ENCODE data around the gene FCN2. TPM values are rescaled to one million over a fixed set of nuclear protein-coding genes. Genes with fewer than 3 reads are reported as not detected.

FCN2 gene
- total RNA-seq, 1 donor from 2014 or later = not detected

- Mint-ChIP-seq H3K27ac (no peak overlapping the region), H3K9me3 (no peaks in the 10 kb centered on the region), H3K4me1 (no peaks in the 10 kb centered on the region), H3K27me3 (ENCODE audit: low read depth) (peaks cover 30% of the 10 kb centered on the region), H3K36me3 (no peaks in the 10 kb centered on the region), H3K4me3 (no peak overlapping the region)
- DNase-seq (ENCODE audit: low spot score in 2 of 2, unreplicated experiment in 2 of 2) = no peak
- no peak for TF ChIP-seq CTCF (IDR thresholded peaks at IDR 0.05; ENCODE audit: unreplicated experiment)
Observed at GRCh38 chr9:134879664-134880483, 736 bp upstream of the FCN2 start.

- no peaks in the 10 kb centered on the region for H3K36me3 Mint-ChIP-seq
- no peak for DNase-seq (ENCODE audit: low spot score in 2 of 2, unreplicated experiment in 2 of 2)
- no peak overlapping the region for H3K4me3 Mint-ChIP-seq
- H3K4me1 Mint-ChIP-seq = no peaks in the 10 kb centered on the region
- no peak for TF ChIP-seq CTCF (IDR thresholded peaks at IDR 0.05; ENCODE audit: unreplicated experiment)
- no peaks in the 10 kb centered on the region for H3K9me3 Mint-ChIP-seq
- peaks cover 21% of the 10 kb centered on the region for H3K27me3 Mint-ChIP-seq (ENCODE audit: low read depth)
- H3K27ac Mint-ChIP-seq = no peak overlapping the region
Observed at GRCh38 chr9:134881313-134881670, 682 bp downstream of the FCN2 start.

- H3K4me3 Mint-ChIP-seq = no peak overlapping the region
- H3K27me3 Mint-ChIP-seq (ENCODE audit: low read depth) = peaks cover 20% of the 10 kb centered on the region
- TF ChIP-seq CTCF (IDR thresholded peaks at IDR 0.05; ENCODE audit: unreplicated experiment) = no peak
- H3K36me3 Mint-ChIP-seq = no peaks in the 10 kb centered on the region
- no peaks in the 10 kb centered on the region for H3K4me1 Mint-ChIP-seq
- no peak for DNase-seq (ENCODE audit: low spot score in 2 of 2, unreplicated experiment in 2 of 2)
- no peaks in the 10 kb centered on the region for H3K9me3 Mint-ChIP-seq
- no peak overlapping the region for H3K27ac Mint-ChIP-seq
Observed at GRCh38 chr9:134882204-134882785, 1.7 kb downstream of the FCN2 start.

GRCh38 chr9:134883040-134883782, 2.6 kb downstream of the FCN2 start:
- no peaks in the 10 kb centered on the region for H3K4me1 Mint-ChIP-seq
- H3K4me3 Mint-ChIP-seq = no peak overlapping the region
- no peaks in the 10 kb centered on the region for H3K9me3 Mint-ChIP-seq
- no peak for TF ChIP-seq CTCF (IDR thresholded peaks at IDR 0.05; ENCODE audit: unreplicated experiment)
- no peaks in the 10 kb centered on the region for H3K36me3 Mint-ChIP-seq
- H3K27me3 Mint-ChIP-seq (ENCODE audit: low read depth) = peaks cover 14% of the 10 kb centered on the region
- DNase-seq (ENCODE audit: low spot score in 2 of 2, unreplicated experiment in 2 of 2) = no peak
- no peak overlapping the region for H3K27ac Mint-ChIP-seq

GRCh38 chr9:134884492-134884891, 3.9 kb downstream of the FCN2 start:
- Mint-ChIP-seq H3K27me3 (ENCODE audit: low read depth) (peaks cover 14% of the 10 kb centered on the region), H3K4me1 (no peaks in the 10 kb centered on the region), H3K9me3 (no peaks in the 10 kb centered on the region), H3K4me3 (no peak overlapping the region), H3K27ac (no peak overlapping the region), H3K36me3 (no peaks in the 10 kb centered on the region)
- DNase-seq (ENCODE audit: low spot score in 2 of 2, unreplicated experiment in 2 of 2) = no peak
- no peak for TF ChIP-seq CTCF (IDR thresholded peaks at IDR 0.05; ENCODE audit: unreplicated experiment)

All from mesothelial cell of epicardium (in vitro differentiated cells).